CD4-positive, alpha-beta memory T cell (primary cell): ENCODE measurements around the gene FAM161B. TPM values are rescaled to one million over a fixed set of nuclear protein-coding genes. Genes with fewer than 3 reads are reported as not detected.
A peak's percentile ranks its signal among the peaks of the same experiment; 100 is the strongest.

Experiments used
- CTCF ChIA-PET: fragments of 350-600 bp; sonication (Branson Sonifier 250); formaldehyde crosslinking; loops from one replicate; lab custom pipeline; 2021; ENCODE audit warnings: inconsistent platforms; ENCODE audit not compliant: partially characterized antibody; lab: Charles Lee
- POLR2A ChIA-PET: fragments of 350-600 bp; sonication (Branson Sonifier 250); formaldehyde crosslinking; loops from one replicate; lab custom pipeline; 2021; ENCODE audit not compliant: partially characterized antibody; lab: Charles Lee
- DNase-seq, 5 donors: peaks; one replicate each; pipeline versions ENCODE4 v3.0.0 to v3.0.0-alpha.2; 2020 to 2022; ENCODE audit warnings: mixed read lengths in 1 of 5
- H3K27ac ChIP-seq: one replicate; pipeline ENCODE4 v1.7.0; 2013; ENCODE audit warnings: low read depth, low read length
- H3K27me3 ChIP-seq: 2 replicates; pipeline ENCODE4 v1.7.0; 2013; ENCODE audit warnings: mild to moderate bottlenecking, low read length, moderate library complexity; ENCODE audit not compliant: insufficient read depth
- H3K36me3 ChIP-seq: 2 replicates; pipeline ENCODE4 v1.7.0; 2013; ENCODE audit warnings: mild to moderate bottlenecking, low read length, moderate library complexity; ENCODE audit not compliant: insufficient read depth
- H3K4me1 ChIP-seq: 2 replicates; pipeline ENCODE4 v1.7.0; 2013; ENCODE audit warnings: mild to moderate bottlenecking, low read length, moderate library complexity; ENCODE audit not compliant: insufficient read depth
- H3K4me3 ChIP-seq, 2 donors: one replicate each; pipeline ENCODE4 v1.7.0; 2013; ENCODE audit warnings: low read length in 2 of 2, mild to moderate bottlenecking in 1 of 2
- H3K9me3 ChIP-seq, 2 donors: one replicate each; pipeline ENCODE4 v1.7.0; 2013; ENCODE audit warnings: low read length in 2 of 2, control low read depth in 1 of 2; ENCODE audit not compliant: control insufficient read depth in 1 of 2
- H3K27ac Mint-ChIP-seq, 7 donors: one replicate each; pipeline ENCODE4 v1.8.0; 2020 to 2021; ENCODE audit warnings: mixed read lengths in 7 of 7, mild to moderate bottlenecking in 6 of 7, inconsistent platforms in 3 of 7, moderate library complexity in 3 of 7
- H3K27me3 Mint-ChIP-seq, 2 donors: one replicate each; pipeline ENCODE4 v1.8.0; 2020 to 2021; ENCODE audit warnings: mixed read lengths in 2 of 2
- H3K36me3 Mint-ChIP-seq, 2 donors: one replicate each; pipeline ENCODE4 v1.8.0; 2020 to 2021; ENCODE audit warnings: mixed read lengths in 2 of 2, inconsistent platforms in 1 of 2, mild to moderate bottlenecking in 1 of 2
- H3K4me1 Mint-ChIP-seq, 4 donors: one replicate each; pipeline ENCODE4 v1.8.0; 2020 to 2021; ENCODE audit warnings: mixed read lengths in 4 of 4, mild to moderate bottlenecking in 1 of 4
- H3K4me3 Mint-ChIP-seq, 8 donors: one replicate each; pipeline ENCODE4 v1.8.0; 2020 to 2021; ENCODE audit warnings: mixed read lengths in 8 of 8, mild to moderate bottlenecking in 7 of 8, moderate library complexity in 6 of 8, inconsistent platforms in 3 of 8
- H3K9me3 Mint-ChIP-seq, 8 donors: one replicate each; pipeline ENCODE4 v1.8.0; 2020 to 2021; ENCODE audit warnings: mixed read lengths in 8 of 8, mild to moderate bottlenecking in 5 of 8, inconsistent platforms in 3 of 8, moderate library complexity in 1 of 8
- intact Hi-C: fragments of 100-400 bp; cut with micrococcal nuclease; formaldehyde crosslinking; loops from one replicate; pipeline ENCODE4 v1.15.1; 2023
- polyA plus RNA-seq, 2 donors: library from polyadenylated mRNA; unstranded; fragments of 300-500 nt; fragmentation: Illumina TruSeq; gene quantifications; one replicate each; pipeline ENCODE4 v1.2.3, GENCODE V29; 2021
- total RNA-seq, 2 experiments: library from RNA; stranded (reverse); gene quantifications; one replicate each; pipeline ENCODE4 v1.2.3, GENCODE V29; 2021

The FAM161B gene
- total and polyA plus RNA-seq, 4 experiments from 2014 or later: 0.59 to 6.5 (median 4.8) TPM

GRCh38 chr14:73884438-73885190 is 65.3 kb downstream of the FAM161B start:
- Histone ChIP-seq H3K4me3 (no peak overlapping the region), H3K27me3 (no peaks in the 10 kb centered on the region), H3K9me3 (no peaks in the 10 kb centered on the region), H3K36me3 (no peaks in the 10 kb centered on the region), H3K4me1 (peaks cover 41% of the 10 kb centered on the region), H3K27ac (no peak overlapping the region)
- peak overlapping the region; percentile 42 to 100 (median 99) for H3K27ac Mint-ChIP-seq
- POLR2A ChIA-PET: no interaction called here
- H3K9me3 Mint-ChIP-seq: no peaks in the 10 kb centered on the region
- peaks cover 30 to 50% (median 37%) of the 10 kb centered on the region in 4 donors for H3K4me1 Mint-ChIP-seq
- intact Hi-C loops: no loop called here
- CTCF ChIA-PET: interaction anchor here (1.0 kb wide), 1 partner anchor 15 kb away, joined by 3 read pairs; no protein-coding TSS in a partner anchor
- peak overlapping the region; percentile 26 to 99 (median 96) for H3K4me3 Mint-ChIP-seq
- DNase-seq: no peak
- H3K36me3 Mint-ChIP-seq: peaks cover 3 to 18% of the 10 kb centered on the region in 2 donors
- no peaks in the 10 kb centered on the region for H3K27me3 Mint-ChIP-seq

Other genes starting within 250 kb of the FAM161B start
- 10 to 100 TPM; 53.3 to 59.3 TPM for gene PNMA1, start 235.7 kb downstream of the FAM161B start, total RNA-seq
- 10 to 100 TPM; 47.8 to 56.3 TPM for gene PNMA1, start 235.7 kb downstream of the FAM161B start, polyA plus RNA-seq
- 1 to 10 TPM; 4.5 to 5.0 TPM for gene PTGR2, start 98.3 kb downstream of the FAM161B start, total RNA-seq
- 1 to 10 TPM; 2.3 to 2.9 TPM for gene PTGR2, start 98.3 kb downstream of the FAM161B start, polyA plus RNA-seq
- gene ZNF410, start 63.2 kb downstream of the FAM161B start, total RNA-seq: 10 to 100 TPM; 46.2 to 47.3 TPM
- 10 to 100 TPM; 59.1 to 70.9 TPM for gene ZNF410, start 63.2 kb downstream of the FAM161B start, polyA plus RNA-seq
- gene COQ6, start 208 bp upstream of the FAM161B start, total RNA-seq: 10 to 100 TPM; 38.7 to 41.1 TPM
- gene COQ6, start 208 bp upstream of the FAM161B start, polyA plus RNA-seq: 10 to 100 TPM; 20.7 to 23.3 TPM
- gene ENTPD5, start 69.2 kb upstream of the FAM161B start, total RNA-seq: 10 to 100 TPM; 15.0 to 16.2 TPM
- gene ENTPD5, start 69.2 kb upstream of the FAM161B start, polyA plus RNA-seq: 1 to 10 TPM; 2.8 to 4.4 TPM
- gene BBOF1, start 69.3 kb upstream of the FAM161B start, total RNA-seq: 1 to 10 TPM; 2.6 TPM
- 1 to 10 TPM; 1.8 to 2.4 TPM for gene BBOF1, start 69.3 kb upstream of the FAM161B start, polyA plus RNA-seq
- gene ALDH6A1, start 134.4 kb upstream of the FAM161B start, total RNA-seq: 10 to 100 TPM; 21.7 to 22.5 TPM
- 10 to 100 TPM; 22.2 to 23.1 TPM for gene ALDH6A1, start 134.4 kb upstream of the FAM161B start, polyA plus RNA-seq
- gene LIN52, start 134.9 kb upstream of the FAM161B start, total RNA-seq: 10 to 100 TPM in 1 of 2 experiments, 1 to 10 TPM in 1; 9.4 to 11.0 TPM
- gene LIN52, start 134.9 kb upstream of the FAM161B start, polyA plus RNA-seq: 10 to 100 TPM; 12.9 to 17.5 TPM